Brain pericyte (primary cell): ENCODE data around the gene CGB5.

Experiments used
- DNase-seq: peaks from one replicate; pipeline ENCODE4 v3.0.0-alpha.2; 2012; ENCODE audit warnings: low read depth, low spot score

CGB5 gene

DNA sequence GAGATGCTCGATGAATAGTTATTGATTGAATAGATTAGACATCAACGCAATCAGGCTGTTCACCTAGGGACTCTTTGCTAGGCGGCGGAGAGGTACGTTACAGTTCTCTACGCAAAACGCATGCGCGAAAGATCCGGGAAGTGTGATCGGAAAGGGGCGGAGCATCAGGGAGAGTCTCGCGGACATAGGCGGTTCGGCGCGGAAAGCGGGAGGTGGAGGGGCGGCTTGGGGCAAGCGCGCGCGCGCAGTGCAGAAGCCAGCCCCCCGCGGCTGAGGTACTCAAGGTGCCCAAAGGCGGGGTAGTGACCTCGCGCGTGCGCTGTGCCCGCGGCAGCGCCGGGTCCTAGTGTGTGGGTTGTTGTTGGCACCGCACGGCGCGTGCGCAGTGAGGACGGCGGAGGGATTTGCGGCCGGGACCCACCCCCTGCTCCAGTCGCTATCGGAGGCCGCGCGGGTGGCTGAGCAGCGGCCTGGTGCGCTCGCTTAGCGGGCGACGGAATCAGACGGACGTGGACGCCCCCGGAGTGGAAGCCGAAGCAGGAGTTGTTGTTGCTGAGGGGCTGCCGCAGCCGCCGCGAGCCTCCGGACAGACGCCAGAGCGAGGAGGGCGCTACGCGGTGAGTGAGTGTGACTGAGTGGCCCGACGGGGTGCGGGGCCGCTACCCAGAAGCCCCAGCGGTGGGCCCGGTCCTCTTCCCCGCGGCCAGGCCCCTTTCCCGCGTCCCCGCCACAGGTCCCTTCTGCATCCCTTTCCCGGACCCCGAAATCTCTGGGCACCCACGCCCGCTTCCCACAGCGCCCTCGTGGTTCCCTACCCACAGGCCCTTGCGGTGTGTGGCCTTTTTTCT lies 41.6 kb downstream of the CGB5 start, which contains the start of gene SNRNP70:
TSS of gene SNRNP70 (plus strand) at position 432 of the 848 bp plus-strand sequence. CDS start 964 bp downstream, outside the sequence.
- DNase-seq: peak; percentile 99

DNA sequence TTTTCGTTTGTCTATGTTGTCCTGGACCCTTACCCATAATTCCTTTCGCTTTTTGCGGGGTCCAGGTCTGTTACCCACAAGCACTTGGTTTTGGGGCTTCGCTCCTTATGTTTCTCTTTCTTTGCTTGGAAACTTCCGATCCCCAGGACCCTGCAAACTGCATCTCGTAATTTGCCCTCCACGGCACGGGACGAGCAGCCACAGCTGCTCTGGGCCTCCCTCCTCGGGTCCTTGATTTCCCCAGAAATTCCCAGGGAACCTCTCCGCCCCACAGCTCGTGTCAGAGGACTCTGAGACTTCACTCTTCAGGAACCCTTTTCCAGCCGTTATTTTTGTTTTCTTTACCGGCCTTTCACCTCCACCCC lies 42.2 kb downstream of the CGB5 start:
- no peak for DNase-seq

DNA sequence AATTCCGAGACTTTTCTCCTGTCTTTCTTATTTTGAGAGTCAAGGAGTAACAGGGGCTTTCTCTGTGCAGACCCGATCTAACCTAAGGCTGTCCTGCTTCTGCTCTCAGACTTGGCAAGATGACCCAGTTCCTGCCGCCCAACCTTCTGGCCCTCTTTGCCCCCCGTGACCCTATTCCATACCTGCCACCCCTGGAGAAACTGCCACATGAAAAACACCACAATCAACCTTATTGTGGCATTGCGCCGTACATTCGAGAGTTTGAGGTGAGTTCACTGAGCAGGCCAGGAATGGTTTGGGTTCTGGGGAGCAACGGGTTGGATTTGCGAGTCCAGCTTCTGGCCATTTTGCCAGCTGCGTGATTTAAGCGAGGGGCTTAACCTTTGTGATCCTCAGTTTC lies 42.6 kb downstream of the CGB5 start:
- DNase-seq: no peak

- no peak for DNase-seq
Measured at GRCh38 chr19:49091391-49092038, 47.9 kb downstream of the CGB5 start.

DNA sequence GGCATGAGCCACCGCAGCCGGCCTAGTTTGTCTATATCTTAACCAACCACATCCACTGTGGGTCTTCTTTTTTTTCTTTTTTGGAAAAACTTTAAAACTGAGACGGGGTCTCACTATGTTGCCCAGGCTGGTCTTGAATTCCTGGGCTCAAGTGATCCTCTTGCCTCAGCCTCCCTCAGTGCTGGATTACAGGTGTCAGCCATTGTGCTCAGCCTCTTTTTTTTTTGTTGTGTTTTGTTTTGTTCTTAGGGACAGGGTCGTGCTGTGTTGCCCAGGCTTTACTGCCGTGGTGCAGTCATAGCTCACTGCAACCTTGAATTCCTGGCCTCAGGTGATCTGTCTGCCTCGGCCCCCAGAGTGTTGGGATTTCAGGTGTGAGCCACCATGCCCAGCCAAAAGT lies 49.0 kb downstream of the CGB5 start:
- DNase-seq: no peak
